HFF-Myc (cell line): ENCODE data around the gene C18orf32.

Experiments used
- DNase-seq: peaks from one replicate; pipeline ENCODE4 v3.0.0-alpha.2; 2011; ENCODE audit warnings: low read depth; ENCODE audit errors: extremely low read depth
- H3K4me3 ChIP-seq: replicated peaks from 2 replicates; pipeline ENCODE4 v1.5.1; 2011; ENCODE audit warnings: low read depth, mild to moderate bottlenecking, control low read depth, low read length
- TF ChIP-seq, protein P1 (sequence below): IDR thresholded peaks from 2 replicates; pipeline ENCODE4 v1.5.1; 2012; ENCODE audit warnings: mild to moderate bottlenecking, low read depth, low read length, control low read depth; ENCODE audit errors: missing control alignments

The C18orf32 gene

DNA sequence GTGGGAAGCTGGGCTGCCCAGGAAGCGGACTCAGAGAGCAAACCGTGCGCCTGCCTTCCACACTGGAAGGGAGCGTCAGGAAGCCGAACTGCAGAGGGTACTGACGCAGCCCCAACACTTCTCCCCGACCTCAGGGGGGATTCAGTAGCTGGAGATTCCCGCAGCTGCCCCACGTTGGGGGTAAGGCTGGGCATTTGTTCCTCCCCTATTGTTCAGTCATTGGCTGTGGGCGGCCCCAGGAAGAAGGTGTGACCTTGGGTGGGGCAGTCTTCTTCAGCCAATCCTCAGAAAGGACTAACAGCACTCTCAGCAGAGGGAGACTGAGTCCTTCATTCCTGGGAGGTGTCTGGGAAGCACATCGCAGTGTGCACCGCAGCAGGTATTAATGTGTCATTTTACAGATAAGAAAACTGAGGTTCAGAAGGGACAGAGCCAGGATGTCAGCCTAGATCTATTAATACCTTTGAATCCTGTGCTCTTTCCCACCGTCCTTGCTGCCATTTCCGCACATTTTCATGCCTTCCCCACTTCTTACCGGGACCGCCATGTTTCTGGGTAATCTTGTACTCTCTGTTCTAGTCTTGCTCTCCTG, 12.1 kb upstream of the C18orf32 start:
- DNase-seq, result no peak
- TF ChIP-seq, protein P1, sequence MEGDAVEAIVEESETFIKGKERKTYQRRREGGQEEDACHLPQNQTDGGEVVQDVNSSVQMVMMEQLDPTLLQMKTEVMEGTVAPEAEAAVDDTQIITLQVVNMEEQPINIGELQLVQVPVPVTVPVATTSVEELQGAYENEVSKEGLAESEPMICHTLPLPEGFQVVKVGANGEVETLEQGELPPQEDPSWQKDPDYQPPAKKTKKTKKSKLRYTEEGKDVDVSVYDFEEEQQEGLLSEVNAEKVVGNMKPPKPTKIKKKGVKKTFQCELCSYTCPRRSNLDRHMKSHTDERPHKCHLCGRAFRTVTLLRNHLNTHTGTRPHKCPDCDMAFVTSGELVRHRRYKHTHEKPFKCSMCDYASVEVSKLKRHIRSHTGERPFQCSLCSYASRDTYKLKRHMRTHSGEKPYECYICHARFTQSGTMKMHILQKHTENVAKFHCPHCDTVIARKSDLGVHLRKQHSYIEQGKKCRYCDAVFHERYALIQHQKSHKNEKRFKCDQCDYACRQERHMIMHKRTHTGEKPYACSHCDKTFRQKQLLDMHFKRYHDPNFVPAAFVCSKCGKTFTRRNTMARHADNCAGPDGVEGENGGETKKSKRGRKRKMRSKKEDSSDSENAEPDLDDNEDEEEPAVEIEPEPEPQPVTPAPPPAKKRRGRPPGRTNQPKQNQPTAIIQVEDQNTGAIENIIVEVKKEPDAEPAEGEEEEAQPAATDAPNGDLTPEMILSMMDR, result no peak
- no peak overlapping the region for H3K4me3 ChIP-seq

DNA sequence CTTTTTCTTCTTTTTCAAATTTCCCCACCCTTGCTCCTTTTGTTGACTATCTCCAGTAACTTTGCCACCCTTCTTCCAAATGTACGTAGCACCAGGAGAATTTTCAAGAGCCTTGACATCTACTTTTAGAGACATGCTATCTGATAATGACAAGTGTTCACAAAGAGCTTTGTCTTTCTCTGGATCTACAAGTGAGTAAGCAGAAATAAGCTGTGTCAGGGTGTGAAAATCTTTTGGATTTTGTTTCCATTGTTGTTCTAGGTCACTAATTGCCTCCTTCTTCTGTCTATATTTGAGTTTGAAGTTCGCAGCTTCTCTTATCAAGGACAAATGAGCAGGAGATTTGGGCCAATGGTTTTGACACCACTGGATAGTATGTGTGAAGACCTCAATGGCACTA, 8.4 kb upstream of the C18orf32 start:
- TF ChIP-seq, protein P1, result no peak
- DNase-seq, result no peak
- no peak overlapping the region for H3K4me3 ChIP-seq

DNA sequence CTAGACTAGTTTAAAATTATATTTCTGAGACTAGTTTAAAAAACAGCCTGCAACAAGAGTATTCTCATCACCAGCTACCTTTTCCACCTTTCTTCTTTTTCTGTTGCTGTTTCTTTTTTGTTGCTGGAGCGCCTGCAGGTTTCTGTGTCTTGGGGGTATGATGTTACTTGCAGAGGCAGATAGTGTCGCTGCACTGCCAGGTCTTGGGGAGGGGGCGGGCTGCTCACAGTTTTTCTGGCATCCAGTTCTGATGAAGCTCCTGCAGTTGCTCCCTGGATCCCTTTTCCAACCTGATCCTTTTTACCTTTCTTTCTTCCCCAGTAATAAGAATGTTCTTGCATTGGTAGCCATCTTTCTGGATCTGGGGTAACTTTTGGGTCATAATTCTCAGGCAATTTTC, 8.0 kb upstream of the C18orf32 start:
- H3K4me3 ChIP-seq, result no peak overlapping the region
- DNase-seq, result no peak
- TF ChIP-seq, protein P1, result no peak

DNA sequence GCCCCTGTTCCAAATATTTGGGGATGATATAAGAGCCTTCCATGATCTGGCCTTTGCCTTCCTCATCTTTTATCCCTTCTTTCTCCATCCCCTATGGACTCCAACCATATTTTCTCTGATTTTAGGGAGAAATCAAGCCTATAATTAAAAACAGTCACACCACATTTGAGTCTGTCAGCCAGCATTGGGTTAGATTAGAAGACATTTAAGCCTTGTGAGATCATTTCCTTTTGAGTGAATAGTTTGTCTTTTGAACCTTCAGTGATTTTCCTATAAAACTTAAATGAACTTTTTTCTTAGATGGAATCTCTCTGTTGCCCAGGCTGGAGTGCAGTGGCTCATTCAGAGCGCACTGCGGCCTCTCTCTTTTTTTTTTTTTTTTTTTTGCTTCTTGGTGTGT, 7.6 kb upstream of the C18orf32 start:
- no peak for DNase-seq
- TF ChIP-seq, protein P1, result no peak

DNA sequence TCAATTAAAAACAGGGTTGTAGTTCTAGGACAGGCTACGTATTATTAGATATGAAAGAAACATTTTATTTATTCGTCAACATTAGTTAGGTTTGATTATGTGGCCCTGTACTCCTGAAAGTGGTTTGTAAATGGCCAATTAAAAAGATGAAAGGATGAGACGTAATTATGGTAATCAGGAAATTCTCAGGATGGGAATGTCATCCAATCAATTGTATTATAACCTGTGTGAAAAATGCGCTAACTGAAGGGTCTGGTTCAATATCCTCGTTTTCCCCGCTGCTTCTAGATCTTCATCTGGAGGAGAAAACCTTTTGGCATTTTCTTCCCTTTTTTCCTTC, 5.6 kb upstream of the C18orf32 start:
- DNase-seq, result no peak
- TF ChIP-seq, protein P1, result no peak
- peak overlapping the region; percentile 98 for H3K4me3 ChIP-seq

More for the DNA sequence above, 7.6 kb upstream of the C18orf32 start:
- no peak overlapping the region for H3K4me3 ChIP-seq

DNA sequence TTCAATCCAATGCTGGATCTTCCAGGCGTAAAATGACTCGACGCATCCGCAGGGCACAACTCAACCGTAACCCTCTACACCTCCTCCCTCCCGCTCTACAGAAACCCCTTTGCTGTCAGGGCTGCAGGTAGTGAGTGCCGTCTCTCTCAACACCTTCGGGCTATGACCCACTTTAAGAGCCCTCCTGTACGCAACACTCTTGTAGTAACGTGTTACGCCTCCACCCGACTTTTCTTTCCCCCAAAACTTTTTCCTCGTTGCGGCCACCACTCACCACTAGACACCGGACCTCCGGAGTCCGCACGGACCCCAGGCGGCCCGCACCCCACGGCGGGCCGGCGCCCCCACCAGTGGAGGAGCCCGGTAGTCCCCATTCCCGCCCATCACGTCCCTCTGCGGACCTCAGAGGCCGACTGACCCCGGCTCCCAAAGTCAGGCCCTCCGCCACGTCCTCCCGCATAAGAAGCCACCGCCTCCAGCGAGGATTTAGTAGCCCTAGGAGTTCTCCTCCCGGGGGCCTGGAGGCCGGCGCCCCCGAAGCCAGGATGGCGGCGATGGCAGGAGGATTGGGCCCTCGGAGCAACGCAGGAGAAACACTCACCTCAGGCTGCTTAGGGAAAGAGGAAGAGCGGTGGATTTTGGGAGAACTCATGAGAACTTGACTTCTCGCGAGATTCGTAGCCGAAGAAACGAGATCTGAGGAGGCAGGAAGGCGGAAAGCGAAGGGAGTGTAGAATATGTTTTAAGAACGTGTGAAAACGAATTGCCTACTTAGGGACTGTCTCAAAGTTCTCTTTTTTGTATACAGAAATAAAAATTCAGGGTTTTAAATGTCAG, 5.0 kb upstream of the C18orf32 start, which contains the start of gene RPL17:
RPL17 (minus strand) TSS at position 609 of the 837 bp plus-strand sequence.
- H3K4me3 ChIP-seq, result peak within 1 kb of the TSS; percentile 98
- TF ChIP-seq, protein P1, result no peak
- peak; percentile 99 for DNase-seq
